Thyroid gland (tissue), 4 donors: Measurements from ENCODE around the gene WNT9A.

Experiments used
- CTCF ChIP-seq, 6 experiments: fragments of 200-600 bp in 3 of 6; fragments of 450-650 bp in 3 of 6; sonication (generic) in 3 of 6; IDR thresholded peaks; one replicate each; pipeline ENCODE4 v1.5.1; 2016 to 2019; ENCODE audit warnings: antibody characterized with exemption in 6 of 6, mild to moderate bottlenecking in 2 of 6, inconsistent platforms in 1 of 6, moderate library complexity in 1 of 6
- POLR2A ChIP-seq, 2 donors: fragments of 450-650 bp; IDR thresholded peaks; one replicate each; pipeline ENCODE4 v1.6.1; 2017; ENCODE audit warnings: antibody characterized with exemption in 2 of 2, mild to moderate bottlenecking in 2 of 2, moderate library complexity in 1 of 2

GRCh38 chr1:227915564-227916553, 31.9 kb downstream of the WNT9A start:
- TF ChIP-seq POLR2A (IDR thresholded peaks at IDR 0.05): no peak
- TF ChIP-seq CTCF (IDR thresholded peaks at IDR 0.05): no peak
